ENCODE results near the gene RPL22L1.

- TF ChIP-seq, protein P1, sequence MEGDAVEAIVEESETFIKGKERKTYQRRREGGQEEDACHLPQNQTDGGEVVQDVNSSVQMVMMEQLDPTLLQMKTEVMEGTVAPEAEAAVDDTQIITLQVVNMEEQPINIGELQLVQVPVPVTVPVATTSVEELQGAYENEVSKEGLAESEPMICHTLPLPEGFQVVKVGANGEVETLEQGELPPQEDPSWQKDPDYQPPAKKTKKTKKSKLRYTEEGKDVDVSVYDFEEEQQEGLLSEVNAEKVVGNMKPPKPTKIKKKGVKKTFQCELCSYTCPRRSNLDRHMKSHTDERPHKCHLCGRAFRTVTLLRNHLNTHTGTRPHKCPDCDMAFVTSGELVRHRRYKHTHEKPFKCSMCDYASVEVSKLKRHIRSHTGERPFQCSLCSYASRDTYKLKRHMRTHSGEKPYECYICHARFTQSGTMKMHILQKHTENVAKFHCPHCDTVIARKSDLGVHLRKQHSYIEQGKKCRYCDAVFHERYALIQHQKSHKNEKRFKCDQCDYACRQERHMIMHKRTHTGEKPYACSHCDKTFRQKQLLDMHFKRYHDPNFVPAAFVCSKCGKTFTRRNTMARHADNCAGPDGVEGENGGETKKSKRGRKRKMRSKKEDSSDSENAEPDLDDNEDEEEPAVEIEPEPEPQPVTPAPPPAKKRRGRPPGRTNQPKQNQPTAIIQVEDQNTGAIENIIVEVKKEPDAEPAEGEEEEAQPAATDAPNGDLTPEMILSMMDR (conservative IDR thresholded peaks at IDR 0.05; ENCODE audit: low read depth, low read length), result no peak
- TF ChIP-seq EZH2 (IDR thresholded peaks at IDR 0.05; ENCODE audit: borderline replicate concordance, low read depth, low read length, poor library complexity, severe bottlenecking), result no peak
These were observed 25.6 kb downstream of the RPL22L1 start for GRCh38 chr3:170844377-170844776.
